Adipose tissue (tissue), 3 donors: ENCODE results near the gene CSF1. TPM values are rescaled to one million over a fixed set of nuclear protein-coding genes. Genes with fewer than 3 reads are reported as not detected.
"Not testable (repeated sequence)": the region's sequence is repeated elsewhere in the genome, so short reads cannot be mapped to it uniquely, and the experiment has no call there.

Experiments used
- H3K27ac ChIP-seq: one replicate; pipeline ENCODE4 v1.5.1; 2013; ENCODE audit warnings: low read depth, low read length
- WGBS, 3 donors: extraction: QIAGEN DNeasy Blood & Tissue Kit; methylation state at CpG; one replicate each; pipeline ENCODE4 v1.1.7; 2013; 5-methylcytosine and 5-hydroxymethylcytosine counted together
- polyA plus RNA-seq, 3 donors: library from polyadenylated mRNA; stranded (reverse); fragments of 200-250 nt; gene quantifications; one replicate each; pipeline ENCODE4 v1.2.3, GENCODE V29; 2013
- donor health status: healthy with polysubstance abuse.
- donor health status: Bipolar disorder and iron deficiency.
- donor health status: healthy.

Gene CSF1
- polyA plus RNA-seq, 3 donors: 10.6 to 82.1 (median 18.6) TPM

DNA sequence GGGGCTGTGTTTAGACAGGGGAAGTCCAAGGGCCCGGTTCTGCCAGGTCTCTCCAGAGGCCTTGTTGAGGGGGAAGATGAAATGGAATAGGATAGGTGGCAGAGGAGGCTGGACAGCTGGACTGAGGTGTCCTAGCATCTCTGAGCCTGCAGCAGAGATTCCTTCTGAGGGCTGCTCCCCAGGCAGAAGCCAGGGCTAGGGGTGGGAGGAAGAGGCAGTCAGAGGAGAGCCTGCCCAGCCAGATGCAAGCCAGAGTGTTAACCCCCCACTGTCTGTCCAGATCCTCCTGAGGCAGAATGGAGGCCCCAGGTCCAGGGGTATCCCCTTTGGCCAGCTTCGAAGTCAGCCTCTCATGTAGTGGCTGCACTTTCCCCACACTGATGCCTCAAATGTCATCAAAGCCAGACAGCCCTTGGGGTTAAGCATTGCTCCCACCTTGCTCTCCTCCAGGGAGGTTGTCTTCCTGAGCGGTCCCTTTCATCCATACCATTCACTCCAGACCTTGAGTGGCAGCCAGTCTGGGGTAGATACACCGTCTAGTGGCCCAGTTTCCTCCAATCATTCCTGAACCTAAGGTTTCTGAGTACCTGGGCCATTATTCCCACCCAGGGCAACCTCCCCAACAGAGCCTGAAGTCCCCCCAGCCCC, 1.7 kb downstream of the CSF1 start:
- no peak overlapping the region for H3K27ac ChIP-seq
- 40 to 57% (median 46%) methylated on average over 4 of the region's 4 CpGs for WGBS, 3 donors

DNA sequence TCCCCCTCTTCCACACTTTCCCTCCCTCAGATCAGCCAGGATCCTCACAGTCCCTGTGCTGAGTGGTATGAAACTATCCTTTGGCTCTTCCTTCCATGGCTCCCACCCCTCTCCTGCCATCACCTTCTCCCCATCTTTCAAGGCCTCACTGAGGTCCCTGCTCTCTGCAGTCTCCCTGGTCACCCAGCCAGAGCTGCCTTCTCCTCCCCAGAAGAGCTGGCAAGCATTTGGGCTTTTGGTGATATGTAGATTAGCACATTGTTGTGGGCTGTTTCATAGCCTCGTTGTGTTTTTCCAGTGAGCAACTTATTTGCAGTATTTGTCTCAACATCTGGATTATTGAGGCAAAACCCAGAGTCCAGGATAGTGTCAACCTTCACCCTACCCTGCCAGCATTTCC, 2.2 kb downstream of the CSF1 start:
- WGBS, 3 donors: 13 to 29% (median 19%) methylated on average over 1 of the region's 1 CpG

DNA sequence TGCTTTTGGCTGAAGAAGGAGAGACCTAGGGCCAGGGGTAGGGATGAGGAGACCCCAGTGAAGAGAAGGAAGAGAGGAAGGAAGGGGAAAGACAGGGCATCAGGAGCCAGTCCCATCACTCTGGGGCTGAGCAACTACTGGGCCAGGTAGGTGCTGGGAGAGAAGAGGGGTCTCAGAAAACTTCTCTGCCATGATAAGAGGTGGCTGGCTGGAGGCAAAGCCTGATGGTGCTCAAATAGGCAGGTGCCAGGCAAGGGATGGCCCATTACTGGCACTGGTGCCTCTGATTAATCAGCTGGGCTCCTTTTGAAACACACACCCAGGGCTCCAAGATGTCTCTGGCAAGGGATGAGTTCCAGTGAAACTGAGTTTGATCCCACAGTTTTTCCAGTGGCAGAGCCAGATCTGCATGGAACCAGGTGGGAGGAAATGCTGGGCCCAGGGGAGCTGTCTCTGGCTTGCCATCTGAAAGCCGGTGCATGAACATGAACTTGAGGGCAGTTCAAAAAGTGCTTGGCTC, 2.8 kb downstream of the CSF1 start:
- H3K27ac ChIP-seq: no peak overlapping the region
- 40 to 58% (median 43%) methylated on average over 1 of the region's 1 CpG for WGBS, 3 donors

More for the DNA sequence above, 2.2 kb downstream of the CSF1 start:
- H3K27ac ChIP-seq: no peak overlapping the region

DNA sequence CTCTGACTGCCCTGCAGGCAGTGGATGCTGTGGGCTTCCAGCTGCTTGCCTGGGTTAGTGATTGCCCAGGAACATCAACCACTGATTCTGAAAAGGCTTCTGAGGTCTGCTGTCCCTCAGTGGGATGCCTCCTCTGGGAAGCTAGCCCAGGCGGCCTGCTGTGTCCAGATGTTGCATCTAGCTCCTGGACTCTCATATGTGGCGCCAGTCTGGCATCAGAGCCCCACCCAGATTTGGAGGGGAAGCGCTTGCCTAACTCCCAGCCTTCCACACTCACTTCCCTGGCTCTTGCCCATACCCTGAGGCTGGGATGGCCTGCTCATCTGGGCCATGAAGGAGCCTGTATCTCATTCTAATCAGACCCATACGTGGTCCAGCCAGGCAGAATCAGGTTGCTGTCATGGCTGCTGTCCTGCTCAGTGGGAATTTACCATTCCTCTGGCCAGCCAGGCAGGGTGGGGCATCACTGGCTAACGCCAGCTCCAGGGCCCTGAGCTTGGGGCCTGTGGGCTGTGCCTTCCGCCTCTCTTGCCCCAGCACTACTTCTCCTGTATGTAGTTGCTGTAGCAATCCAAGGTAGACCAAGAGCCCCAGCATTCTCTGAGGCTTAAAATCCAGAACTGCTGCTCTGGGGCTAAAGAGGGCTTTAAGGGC, 4.1 kb downstream of the CSF1 start:
- 63 to 88% (median 71%) methylated on average over 6 of the region's 6 CpGs for WGBS, 3 donors
- H3K27ac ChIP-seq: no peak overlapping the region

DNA sequence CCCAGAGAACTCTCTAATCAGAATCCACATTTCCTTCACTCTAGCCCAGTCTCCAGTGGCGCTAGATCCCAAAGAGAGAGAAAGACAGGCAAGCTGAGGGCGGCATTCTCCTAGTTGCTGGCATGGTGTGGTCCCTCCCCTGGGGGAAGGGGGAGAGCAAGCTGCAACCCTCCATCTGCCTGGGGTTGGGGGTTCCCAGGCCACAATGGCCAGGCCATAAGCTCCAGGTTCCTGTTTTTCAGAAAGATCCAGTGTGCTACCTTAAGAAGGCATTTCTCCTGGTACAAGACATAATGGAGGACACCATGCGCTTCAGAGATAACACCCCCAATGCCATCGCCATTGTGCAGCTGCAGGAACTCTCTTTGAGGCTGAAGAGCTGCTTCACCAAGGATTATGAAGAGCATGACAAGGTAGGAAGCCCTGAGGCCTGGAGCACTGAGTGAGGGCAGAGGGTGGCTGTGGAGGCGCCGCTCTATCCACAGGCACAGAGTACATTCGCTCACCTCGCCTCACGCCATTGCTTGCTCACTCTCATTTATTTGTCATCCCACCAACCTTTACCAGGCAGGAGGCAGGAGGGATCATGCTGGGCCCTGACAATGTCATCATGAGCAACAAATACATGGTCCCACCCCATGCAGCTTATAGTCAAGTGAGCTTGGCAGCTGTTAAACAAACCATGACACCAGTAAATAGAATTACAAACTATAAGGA, 6.6 kb downstream of the CSF1 start:
- 93 to 96% (median 94%) methylated on average over 8 to 9 of the region's 9 CpGs for WGBS, 3 donors
- H3K27ac ChIP-seq: no peak overlapping the region

DNA sequence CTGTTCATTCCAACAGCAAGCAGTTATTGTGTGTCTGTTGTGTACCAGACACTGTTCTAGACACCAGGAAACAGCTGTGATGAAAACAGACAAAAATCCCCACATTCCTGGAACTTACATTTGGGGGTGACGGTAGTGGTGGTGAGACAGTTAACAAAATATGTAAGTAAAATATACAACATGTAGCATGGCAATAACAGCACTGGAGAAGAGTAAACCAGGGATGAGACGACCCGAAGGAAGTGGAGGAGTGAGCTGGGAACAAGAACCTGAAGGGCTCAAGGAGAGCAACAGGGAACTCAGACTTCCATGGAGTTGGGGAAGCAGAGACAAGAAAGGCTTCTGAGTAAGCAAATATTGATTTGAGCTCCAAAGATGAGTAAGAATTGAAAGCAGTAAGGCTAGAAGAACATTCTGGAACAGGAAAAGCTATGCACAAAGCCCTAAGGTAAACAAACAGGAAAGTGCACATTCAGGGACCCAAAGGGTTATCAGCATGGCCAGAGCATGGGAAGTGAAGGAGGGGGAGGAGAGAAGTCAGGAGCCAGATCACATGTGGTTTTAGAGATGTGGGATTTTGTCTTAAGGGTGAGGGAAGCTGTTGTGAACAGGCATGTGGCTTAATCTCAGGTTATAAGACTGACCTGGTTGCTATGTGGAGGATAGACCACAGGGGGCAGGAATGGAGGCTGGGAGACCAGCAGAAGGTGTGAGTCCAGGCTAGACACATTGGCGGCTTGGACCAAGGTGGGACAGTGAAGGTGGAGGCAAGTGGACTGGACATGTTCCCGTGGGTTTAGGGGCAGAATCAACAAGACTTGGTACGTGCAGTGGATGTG, 7.3 kb downstream of the CSF1 start:
- WGBS, 3 donors: 77 to 87% (median 80%) methylated on average over 6 of the region's 6 CpGs

DNA sequence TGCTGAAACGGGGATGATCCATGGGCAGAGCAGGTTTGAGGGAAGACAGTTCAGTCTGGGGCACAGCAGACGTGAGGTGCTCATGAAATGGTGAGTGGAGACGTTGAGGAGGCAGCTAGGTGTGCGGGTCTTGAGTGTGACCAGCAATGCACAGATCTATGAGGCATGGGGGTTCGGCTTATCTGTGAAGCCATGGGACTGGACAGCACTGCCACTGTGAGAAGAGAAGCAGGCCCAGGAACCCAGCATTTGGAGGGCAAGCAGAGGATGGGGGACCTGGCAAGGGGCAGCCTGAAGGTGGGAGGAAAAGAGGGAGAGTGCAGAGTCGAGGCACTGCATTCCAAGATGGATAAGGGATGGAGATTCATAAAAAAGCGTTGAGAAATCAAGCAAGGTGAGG, 8.0 kb downstream of the CSF1 start:
- 84 to 91% (median 84%) methylated on average over 7 of the region's 7 CpGs for WGBS, 3 donors
- no peak overlapping the region for H3K27ac ChIP-seq

More for the DNA sequence above, 7.3 kb downstream of the CSF1 start:
- no peak overlapping the region for H3K27ac ChIP-seq

DNA sequence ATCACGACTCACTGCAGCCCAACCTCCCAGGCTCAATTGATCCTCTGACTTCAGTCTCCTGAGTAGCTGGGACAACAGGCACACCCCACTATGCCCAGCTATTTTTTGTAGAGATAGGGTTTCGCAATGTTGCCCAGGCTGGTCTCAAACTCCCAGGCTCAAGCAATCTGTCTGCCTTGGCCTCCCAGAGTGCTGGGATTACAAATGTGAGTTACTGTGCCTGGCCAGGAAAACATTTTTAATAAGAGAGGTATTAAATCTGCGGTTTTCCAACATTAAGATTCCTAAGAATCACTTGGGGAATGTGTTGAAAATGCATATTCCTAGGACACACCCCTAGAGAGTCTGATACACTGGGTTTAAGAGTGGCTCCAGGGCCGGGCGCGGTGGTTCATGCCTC, 8.7 kb downstream of the CSF1 start:
- no peak overlapping the region for H3K27ac ChIP-seq
- WGBS, 3 donors: 86 to 96% (median 90%) methylated on average over 6 of the region's 6 CpGs

DNA sequence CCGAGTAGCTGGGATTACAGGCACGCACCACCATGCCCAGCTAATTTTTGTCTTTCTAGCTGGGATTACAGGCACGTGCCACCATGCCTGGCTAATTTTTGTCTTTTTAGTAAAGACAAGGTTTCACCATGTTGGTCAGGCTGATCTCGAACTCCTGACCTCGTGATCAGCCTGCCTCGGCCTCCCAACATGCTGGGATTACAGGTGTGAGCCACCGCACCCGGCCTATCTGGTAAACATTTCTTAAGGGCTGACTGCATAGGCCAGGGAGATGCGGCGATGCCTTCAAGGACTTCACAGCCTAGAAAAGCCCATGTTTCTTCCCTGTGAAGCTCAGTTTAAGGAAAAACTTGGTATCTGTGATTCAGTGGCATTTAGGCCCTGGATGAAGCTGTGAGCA, 9.7 kb downstream of the CSF1 start:
- WGBS, 3 donors: 92 to 97% (median 97%) methylated on average over 10 of the region's 10 CpGs
- not testable (repeated sequence) for H3K27ac ChIP-seq

DNA sequence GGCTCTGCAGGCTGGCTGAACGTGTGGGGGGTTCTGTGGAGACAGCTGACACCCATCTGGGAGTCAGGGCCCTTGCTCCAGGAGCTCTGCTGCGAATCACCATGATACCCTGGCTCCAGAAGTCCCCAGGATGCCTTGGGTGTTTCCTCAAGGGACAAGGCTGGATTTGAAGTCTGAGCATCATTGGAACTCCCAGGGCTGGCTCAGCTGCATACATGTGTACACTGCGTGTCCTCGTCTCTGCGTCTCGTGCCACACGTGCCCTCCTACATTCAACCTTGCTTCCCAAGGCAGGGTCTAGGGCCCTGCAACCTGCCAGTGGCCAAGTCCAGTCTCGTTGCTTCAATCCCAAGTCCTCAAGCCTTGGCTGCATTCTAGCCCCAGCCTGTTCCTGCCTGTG, 11.7 kb downstream of the CSF1 start:
- no peak overlapping the region for H3K27ac ChIP-seq
- 76 to 91% (median 82%) methylated on average over 8 of the region's 8 CpGs for WGBS, 3 donors

DNA sequence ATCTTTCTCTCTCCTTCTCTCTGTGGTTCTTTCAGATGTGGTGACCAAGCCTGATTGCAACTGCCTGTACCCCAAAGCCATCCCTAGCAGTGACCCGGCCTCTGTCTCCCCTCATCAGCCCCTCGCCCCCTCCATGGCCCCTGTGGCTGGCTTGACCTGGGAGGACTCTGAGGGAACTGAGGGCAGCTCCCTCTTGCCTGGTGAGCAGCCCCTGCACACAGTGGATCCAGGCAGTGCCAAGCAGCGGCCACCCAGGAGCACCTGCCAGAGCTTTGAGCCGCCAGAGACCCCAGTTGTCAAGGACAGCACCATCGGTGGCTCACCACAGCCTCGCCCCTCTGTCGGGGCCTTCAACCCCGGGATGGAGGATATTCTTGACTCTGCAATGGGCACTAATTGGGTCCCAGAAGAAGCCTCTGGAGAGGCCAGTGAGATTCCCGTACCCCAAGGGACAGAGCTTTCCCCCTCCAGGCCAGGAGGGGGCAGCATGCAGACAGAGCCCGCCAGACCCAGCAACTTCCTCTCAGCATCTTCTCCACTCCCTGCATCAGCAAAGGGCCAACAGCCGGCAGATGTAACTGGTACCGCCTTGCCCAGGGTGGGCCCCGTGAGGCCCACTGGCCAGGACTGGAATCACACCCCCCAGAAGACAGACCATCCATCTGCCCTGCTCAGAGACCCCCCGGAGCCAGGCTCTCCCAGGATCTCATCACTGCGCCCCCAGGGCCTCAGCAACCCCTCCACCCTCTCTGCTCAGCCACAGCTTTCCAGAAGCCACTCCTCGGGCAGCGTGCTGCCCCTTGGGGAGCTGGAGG, 12.7 kb downstream of the CSF1 start:
- no peak overlapping the region for H3K27ac ChIP-seq
- 76 to 82% (median 78%) methylated on average over 16 to 17 of the region's 17 CpGs for WGBS, 3 donors

DNA sequence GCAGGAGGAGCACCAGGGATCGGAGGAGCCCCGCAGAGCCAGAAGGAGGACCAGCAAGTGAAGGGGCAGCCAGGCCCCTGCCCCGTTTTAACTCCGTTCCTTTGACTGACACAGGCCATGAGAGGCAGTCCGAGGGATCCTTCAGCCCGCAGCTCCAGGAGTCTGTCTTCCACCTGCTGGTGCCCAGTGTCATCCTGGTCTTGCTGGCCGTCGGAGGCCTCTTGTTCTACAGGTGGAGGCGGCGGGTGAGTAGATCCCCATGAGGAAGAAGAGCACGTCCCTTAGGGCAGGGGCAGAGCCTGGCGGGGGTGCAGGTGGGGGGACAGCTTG, 13.3 kb downstream of the CSF1 start:
- no peak overlapping the region for H3K27ac ChIP-seq
- 84 to 90% (median 86%) methylated on average over 12 of the region's 12 CpGs for WGBS, 3 donors

DNA sequence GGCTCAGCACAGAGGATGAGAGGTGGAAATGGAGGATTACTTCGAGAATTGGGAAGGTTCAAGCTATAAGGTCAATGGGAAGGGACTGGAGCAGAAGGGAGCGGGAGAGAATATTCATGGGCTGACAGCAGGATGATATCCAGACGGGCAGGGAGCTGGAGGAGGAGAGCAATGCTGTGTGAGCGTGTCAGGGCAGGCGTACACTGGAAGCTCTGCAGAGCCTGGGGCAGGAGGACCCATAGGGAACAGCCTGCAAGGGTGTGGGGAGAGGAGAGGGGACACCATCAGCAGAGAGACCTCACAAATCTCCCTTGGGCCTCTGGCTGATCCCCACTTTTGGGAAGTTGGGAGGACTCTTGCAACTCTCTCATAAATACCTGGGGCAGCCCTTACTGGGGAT, 13.7 kb downstream of the CSF1 start:
- 69 to 80% (median 75%) methylated on average over 5 of the region's 5 CpGs for WGBS, 3 donors
- no peak overlapping the region for H3K27ac ChIP-seq

DNA sequence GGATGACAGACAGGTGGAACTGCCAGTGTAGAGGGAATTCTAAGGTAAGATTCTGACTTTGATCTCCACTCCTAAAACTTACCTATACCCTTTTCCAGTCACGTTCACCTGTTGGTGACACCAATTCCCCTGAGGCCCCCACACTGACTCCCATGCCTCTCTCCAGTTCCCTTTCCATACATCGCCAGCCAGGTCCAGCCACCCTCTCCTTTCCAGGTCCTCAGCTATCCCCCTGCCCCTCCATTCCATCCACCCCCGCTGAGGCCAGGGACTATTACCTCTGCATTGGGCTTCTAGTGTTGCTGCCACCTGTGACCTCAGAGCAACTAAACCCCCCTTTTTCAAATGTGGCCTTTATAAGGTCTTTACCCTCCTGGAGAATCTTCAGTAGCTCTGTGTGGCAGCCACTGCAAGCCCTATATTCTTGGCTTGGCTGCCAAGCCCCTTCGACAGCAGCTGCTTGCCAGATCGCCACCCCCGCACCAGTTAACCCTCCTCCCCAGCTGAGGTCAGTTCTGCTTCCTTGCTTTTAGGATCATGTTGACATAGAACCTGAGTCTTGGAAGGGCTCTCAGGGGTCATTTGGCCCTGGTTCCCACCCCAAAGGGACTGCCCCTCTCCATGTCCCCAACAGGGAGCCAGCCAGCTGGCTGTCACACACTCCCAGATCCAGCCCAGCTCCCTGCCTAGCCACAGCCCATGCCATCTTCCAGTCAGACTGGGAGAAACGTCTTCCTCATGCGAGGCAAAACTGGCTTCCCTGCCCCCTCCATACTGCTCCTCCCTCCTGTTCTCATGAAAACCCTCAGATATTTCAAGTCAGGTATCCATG, 14.7 kb downstream of the CSF1 start:
- H3K27ac ChIP-seq: no peak overlapping the region
- WGBS, 3 donors: 69 to 86% (median 77%) methylated on average over 8 of the region's 8 CpGs

DNA sequence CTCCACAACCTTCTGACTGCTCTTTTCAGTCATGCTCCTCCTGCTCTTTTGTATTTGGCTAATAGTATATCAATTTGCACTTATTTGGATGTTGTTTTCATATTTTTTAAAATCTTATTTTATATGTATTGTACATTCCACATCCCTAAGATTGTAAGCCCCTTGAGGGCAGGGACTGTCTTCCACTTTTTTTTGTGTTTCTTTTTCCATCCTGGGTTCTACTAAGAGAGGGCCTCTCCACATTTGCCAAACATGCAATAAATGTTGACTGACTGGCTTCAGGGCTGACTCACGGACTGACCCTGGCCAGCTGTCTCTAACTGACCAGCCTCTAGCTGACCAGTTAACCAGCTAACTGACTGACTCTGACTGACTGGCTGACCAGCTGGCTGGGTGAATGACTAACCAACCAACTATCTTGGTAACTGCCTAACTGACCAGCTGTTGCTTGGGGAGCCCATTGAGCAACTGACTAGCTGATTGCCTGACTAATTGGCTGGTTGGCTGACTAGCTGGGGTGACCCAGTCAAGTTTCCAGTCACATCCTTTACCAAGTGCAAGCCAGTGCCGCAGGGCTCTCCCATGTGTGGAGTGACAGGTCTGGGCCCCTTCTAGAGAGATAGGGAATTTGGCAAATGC, 16.1 kb downstream of the CSF1 start:
- no peak overlapping the region for H3K27ac ChIP-seq
- 83 to 93% (median 84%) methylated on average over 2 of the region's 2 CpGs for WGBS, 3 donors

DNA sequence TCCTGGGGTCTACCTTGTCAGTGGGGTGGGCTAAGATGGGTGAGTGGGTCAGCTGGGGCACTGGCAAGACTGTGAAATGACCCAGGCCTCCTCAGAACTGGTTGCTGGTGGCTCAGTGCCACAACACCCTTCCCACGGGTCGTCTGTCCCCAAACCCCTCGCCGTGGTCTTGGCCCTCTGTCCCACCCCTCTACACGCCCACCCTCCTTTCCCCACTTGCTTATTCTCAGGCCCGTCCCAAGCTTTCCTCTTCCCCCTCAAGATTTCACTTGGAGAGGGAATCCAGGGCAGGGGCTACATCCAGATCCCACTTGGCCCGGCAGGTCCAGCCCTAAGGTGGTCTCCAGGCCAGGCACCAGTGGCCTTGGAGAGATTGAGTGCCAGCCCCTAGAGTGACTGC, 16.7 kb downstream of the CSF1 start:
- WGBS, 3 donors: 70 to 88% (median 80%) methylated on average over 6 to 7 of the region's 7 CpGs
- H3K27ac ChIP-seq: peak overlapping the region; percentile 89

DNA sequence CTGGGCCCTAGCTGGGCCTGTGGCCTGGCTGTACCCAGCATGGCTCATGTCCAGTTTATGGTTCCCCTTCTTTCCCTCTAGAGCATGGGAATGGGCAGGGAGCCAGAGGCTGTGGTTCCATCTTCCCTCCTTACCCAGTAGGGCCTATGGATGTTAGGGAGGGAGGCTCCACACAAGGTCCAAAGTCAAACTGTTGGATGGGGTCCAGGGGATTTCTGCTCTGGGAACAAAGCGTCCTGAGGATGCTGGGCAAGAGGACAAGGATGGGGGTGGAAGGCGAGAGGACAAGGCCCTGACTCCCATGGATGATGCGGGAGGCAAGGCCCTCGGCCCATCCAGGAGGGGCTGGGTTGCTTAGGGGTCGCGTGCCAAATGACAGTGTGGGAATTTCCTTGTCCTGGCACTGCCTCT, 17.3 kb downstream of the CSF1 start:
- no peak overlapping the region for H3K27ac ChIP-seq
- 41 to 63% (median 46%) methylated on average over 6 of the region's 6 CpGs for WGBS, 3 donors
